Left colon (tissue), 2 donors: ENCODE measurements around the gene DOP1B. TPM values are rescaled to one million over a fixed set of nuclear protein-coding genes. Genes with fewer than 3 reads are reported as not detected.
A peak's percentile ranks its signal among the peaks of the same experiment; 100 is the strongest.

Source experiments
- ATAC-seq: fragments of 200-7000 bp; cut with Tn5 transposase; one replicate; pipeline ENCODE4 v1.9.1; 2020; ENCODE audit warnings: mild to moderate bottlenecking, moderate library complexity
- DNase-seq, 2 donors: peaks; one replicate each; pipeline ENCODE4 v3.0.0-alpha.2; 2020
- intact Hi-C, 2 donors: fragments of 100-400 bp; cut with DNase I in 1 of 2; cut with micrococcal nuclease in 1 of 2; formaldehyde crosslinking; loops; one replicate each; pipeline versions ENCODE4 v1.11.2 to v1.14.0; 2022; cut with DNase I, micrococcal nuclease
- total RNA-seq, 2 donors: library from RNA; stranded (reverse); fragmentation: NEBNext Ultra II Directional; extraction: Animal tissue kit (Norgen Biotek cat#: 25700); gene quantifications; one replicate each; pipeline ENCODE4 v1.2.1, GENCODE V29; 2021
- donor health status: DM: no; HTN: no; CAD: no.
- donor health status: DM: yes; HTN: yes; CAD: no.

DOP1B gene
- total RNA-seq, 2 donors from 2014 or later = 68.8 to 89.7 TPM

DNA sequence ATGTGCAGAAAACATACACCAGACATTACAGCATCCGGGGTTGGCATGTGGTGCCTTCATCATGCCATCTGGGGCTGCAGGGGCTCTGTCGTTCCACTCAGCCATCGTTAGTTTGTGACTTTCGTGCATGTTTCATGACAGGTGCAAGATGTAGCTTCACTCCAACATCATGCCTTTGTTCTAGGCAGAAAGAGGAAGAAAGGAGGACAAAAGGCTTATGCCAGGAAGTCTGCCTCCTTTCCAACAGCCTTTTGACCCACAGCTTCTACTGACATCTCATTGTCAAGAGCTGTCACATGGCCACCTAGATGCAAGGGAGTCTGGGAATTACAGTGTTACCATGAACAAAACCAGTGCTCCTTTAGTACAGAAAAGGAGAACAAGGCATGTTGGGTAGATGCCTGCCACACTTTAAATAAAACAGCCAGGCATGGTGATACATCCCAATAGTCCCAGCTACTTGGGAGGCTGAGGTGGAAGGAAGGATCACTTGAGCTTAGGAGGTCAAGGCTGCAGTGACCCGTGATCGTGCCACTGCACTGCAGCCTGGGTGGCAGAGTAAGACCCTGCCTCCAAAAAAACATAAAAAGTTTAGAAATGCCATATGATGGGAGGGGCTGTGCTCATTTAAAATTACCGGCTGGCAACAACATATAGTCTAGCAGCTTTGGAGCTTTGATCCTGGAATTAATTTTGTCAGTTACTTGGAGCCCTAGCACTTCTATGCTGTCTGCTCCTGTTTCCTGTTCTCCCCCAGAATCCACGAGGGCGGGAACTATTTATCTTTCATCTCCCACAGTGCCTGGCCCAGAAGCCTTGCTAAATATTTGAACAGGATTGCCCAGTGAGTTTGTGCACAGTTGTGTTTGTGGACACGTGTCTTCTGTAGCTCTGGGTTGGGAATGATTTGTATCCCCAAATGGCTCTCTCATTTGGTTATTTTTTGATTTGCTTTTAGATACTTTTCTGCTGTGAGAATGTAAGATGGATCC, 7.4 kb downstream of the DOP1B start:
- intact Hi-C loops = no loop called here
- ATAC-seq (peak; percentile 60), DNase-seq (peak in 1 of 2 donors; percentile 57)

- ATAC-seq = no peak
- intact Hi-C loops = no loop called here
- no peak for DNase-seq
These were observed 8.7 kb downstream of the DOP1B start for GRCh38 chr21:36165356-36165755.

GRCh38 chr21:36166705-36167104, 10.1 kb downstream of the DOP1B start:
- intact Hi-C loops = no loop called here
- DNase-seq (peak; percentile 48 to 61), ATAC-seq (peak; percentile 65)

DNA sequence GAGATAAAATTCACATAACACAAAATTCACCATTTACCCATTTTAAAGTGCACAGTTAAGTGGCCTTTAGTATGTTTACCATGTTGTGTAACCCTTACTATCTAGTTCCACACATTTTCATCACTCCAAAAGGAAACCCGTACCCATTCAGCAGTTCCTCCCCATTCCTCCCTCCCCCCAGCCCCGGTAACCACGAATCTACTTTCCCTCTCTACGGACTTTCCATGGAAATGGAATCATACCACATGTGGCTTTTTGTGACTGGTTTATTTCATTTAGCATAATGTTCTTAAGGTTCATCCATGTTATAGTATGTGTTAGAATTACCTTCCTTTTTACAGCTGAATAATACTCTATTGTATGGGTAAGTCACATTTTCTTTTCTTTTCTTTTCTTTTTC, 10.9 kb downstream of the DOP1B start:
- DNase-seq (no peak), ATAC-seq (no peak)
- intact Hi-C loops = no loop called here

- ATAC-seq (no peak), DNase-seq (no peak)
- intact Hi-C loops = no loop called here
These were observed 13.0 kb downstream of the DOP1B start for GRCh38 chr21:36169470-36170128.

- no peak for ATAC-seq
- intact Hi-C loops = no loop called here
These were observed 14.2 kb downstream of the DOP1B start for GRCh38 chr21:36170823-36171222.

DNA sequence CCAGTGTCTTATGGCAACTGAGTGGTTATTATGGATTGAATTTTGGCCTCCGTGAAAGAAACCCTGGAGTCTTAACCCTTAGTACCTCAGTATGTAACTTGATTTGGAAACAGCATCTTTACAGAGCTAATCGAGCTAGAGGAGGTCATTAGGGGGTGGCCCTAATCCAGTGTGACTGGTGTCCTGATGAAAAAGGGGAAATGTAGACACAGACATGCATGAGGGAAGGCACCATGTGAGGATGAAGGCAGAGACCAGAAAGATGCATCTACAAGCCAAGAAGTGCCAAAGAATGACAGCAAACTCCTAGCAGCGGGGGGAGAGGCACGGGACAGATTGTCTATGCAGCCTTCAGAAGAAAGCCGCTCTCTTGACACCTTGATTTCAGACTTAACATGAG, 14.7 kb downstream of the DOP1B start:
- intact Hi-C loops = no loop called here
- no peak for ATAC-seq
- DNase-seq = no peak

More at GRCh38 chr21:36170823-36171222, 14.2 kb downstream of the DOP1B start:
- DNase-seq = no peak

DNA sequence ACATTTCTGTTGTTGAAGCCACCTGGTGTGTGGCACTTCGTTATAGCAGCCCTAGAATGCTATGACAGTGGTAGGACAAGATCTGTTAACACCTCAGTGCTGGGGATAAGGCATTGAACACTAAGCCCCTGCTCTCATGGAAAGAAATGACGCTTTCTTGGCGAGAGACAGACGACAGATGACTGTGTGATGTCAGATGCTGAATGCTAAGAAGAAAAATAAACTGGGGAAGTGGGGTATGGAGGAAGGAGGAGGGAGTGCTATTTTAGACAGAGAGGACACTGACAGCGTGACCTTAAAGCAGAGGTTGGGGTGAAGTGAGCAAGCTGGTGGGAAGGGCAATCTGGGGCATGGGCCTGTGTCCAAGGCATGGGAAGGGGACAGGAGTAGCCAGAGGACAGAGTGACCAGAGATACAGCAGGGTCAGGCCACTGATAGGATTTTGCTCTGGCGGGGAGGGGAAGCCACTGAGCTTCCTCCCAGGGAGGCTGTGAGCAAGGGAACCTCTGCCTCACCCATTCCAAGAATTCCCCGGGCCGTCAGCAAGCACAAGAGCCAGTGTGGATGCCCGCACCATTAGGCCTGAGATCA, 15.2 kb downstream of the DOP1B start:
- ATAC-seq (no peak), DNase-seq (no peak)
- intact Hi-C loops = no loop called here

GRCh38 chr21:36174780-36175179, 18.2 kb downstream of the DOP1B start:
- intact Hi-C loops = no loop called here
- ATAC-seq (no peak), DNase-seq (no peak)

DNA sequence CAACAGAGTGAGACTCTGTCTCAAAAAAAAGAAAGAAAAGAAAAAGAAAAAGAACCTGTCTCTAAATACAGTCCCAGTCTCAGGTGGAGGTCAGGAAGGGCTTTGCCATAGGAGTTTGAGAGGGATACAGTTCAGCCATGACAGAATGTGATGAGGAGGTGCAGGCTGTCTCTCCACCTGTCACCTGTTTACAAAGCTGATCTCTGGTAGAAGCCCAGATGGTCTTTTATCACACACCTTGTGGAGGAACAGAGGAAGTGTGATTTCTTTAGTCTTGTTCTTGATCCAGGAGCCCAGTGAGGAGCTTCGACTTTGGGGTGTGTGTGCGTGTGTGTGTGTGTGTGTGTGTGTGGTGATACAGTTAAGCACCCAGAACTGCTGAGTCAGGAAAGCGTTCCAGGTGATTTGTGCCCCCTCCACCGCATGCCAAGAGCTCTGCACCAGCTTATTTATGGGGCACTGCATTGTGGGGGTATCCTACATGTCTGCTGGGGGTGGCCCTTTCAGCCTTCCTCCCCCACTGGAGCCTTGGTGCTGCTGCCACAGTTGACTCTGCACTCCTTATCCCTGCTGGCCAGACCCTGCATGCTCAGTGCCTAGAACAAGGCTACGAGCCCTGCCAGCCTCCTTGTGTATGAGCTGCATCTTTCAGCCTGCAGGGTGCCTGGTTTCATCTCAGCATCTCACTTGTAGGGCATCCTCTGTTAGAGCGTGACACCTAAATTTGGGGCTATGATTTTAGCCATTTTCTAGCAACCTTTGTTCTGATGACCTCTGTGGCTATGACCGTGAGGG, 19.3 kb downstream of the DOP1B start:
- DNase-seq = no peak
- ATAC-seq = peak; percentile 53
- intact Hi-C loops = no loop called here

- intact Hi-C loops = no loop called here
- no peak for ATAC-seq
These were observed 21.7 kb downstream of the DOP1B start for GRCh38 chr21:36178349-36178748.

GRCh38 chr21:36179145-36179544, 22.5 kb downstream of the DOP1B start:
- DNase-seq (no peak), ATAC-seq (no peak)
- intact Hi-C loops = no loop called here

More at GRCh38 chr21:36178349-36178748, 21.7 kb downstream of the DOP1B start:
- no peak for DNase-seq

DNA sequence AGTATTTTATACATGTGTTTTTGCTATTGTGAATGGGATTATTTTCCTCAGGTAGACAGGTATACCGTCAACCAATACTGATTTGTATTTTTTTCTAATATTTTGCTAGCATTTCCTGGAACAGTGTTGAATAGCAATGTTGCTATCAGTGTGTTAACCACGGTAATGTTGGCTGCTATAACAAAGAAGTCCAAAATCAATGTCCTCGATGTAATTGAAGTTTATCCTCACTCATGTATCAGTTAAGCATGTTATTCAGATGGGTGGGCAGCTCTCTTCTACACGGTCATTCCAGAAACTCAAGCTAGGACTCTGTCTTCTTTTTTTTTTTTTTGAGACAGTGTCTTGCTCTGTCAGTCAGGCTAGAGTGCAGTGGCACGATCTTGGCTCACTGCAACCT, 24.3 kb downstream of the DOP1B start:
- intact Hi-C loops = no loop called here
- no peak for ATAC-seq
- DNase-seq = no peak

- DNase-seq (no peak), ATAC-seq (no peak)
- intact Hi-C loops = no loop called here
These were observed 26.6 kb downstream of the DOP1B start for GRCh38 chr21:36183144-36183795.

DNA sequence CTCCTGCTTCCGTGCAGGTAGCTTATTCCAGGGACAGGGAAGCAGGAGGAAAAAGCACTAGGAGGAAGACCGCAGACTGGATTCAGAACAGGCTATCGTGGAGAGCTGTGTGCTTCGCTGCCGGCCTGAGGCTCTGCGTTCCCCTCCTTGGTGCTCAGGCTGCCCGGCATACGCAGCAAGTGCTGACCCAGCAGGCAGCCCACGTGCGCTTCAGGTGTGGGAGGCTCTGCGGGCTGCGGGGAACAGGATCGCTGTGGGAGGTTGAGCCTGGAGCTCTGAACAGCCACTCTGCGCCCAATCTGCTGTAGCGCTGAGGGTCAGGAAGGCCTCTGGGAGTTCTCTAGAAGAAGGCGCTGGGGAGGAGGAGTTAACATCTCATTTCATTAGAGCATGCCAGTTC, 27.9 kb downstream of the DOP1B start:
- no peak for ATAC-seq
- no peak for DNase-seq

DNA sequence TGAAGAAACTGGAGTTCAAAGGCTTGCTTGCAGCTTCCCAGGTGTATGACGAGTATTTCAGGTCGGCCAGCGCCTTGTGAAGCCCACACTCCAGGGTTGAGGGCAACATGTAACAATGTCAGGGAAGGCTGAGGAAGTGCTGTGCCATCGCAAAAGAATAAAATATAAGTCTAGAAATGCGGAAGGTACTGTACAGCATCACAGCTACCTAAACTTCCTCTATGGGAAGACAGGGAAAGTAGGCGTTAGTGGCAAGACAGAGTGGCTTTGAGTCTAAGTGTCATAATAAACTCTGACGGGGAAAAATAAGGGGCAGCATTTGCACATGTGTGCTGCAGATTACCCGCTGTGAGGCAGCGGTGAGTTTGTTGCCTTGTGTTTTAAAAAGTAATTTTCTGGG, 28.9 kb downstream of the DOP1B start:
- no peak for DNase-seq
- no peak for ATAC-seq
- intact Hi-C loops = no loop called here

More for the DNA sequence above, 27.9 kb downstream of the DOP1B start:
- intact Hi-C loops = no loop called here

DNA sequence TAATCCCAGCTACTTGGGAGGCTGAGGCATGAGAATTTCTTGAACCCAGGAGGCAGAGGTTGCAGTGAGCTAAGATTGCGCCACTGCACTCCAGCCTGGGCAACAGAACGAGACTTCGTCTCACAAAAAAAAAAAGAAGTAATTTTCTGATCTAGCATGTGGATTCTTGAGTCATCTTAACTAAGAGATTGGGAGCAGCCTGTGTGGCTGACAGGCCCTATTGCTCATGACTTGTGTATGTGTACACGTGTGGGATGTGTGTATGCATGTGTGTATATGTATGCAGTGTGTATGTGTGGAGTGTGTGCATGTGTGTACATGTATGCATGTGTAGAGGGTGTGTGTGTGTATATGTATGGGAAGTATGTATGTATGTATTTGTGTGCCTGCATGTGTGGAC, 29.5 kb downstream of the DOP1B start:
- DNase-seq = no peak
- intact Hi-C loops = no loop called here
- no peak for ATAC-seq
